GM18909 (cell line): ENCODE results near the gene COMMD8.
"Not testable (repeated sequence)": the region's sequence is repeated elsewhere in the genome, so short reads cannot be mapped to it uniquely, and the experiment has no call there.

Experiments used
- ATAC-seq: cut with Tn5 transposase; IDR thresholded peaks from one replicate; pipeline ENCODE4 v1.9.1; 2021; ENCODE audit warnings: mild to moderate bottlenecking; ENCODE audit not compliant: unreplicated experiment, poor library complexity

Gene COMMD8

DNA sequence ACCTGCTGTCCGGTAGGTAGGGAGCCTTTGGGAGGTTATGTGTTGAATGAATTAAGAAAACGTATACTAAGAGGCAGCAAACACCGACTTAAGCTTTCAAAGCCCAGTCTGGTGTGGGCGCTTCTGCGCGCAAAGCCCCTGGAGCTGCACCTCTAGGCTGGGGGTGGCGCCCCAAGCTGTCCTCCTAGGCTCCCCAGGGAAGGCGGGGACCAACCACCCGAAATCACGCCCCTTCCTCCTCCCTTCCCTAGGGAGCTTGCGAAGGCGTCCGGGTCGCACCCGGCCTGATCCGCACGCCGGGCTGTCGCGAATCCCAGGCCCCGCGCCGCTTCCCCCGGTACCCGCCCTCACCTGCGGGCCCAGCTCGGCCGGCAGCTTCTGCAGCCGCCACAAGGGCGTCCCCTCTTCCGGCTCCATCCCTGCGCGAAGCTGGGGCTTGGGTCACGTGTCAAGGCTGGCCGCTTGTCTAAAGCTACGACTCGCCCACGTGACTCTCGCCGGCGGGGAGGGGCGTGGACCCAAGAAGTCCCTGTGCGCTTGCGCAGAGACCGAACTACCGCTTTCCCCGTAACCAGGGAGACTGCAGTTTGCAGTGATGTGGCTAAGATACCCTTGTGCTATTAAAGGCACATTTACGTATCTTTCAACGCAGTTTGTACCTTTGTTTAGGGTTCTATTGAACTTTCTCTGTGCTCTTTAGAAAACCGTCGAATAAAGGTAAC lies at the start of gene COMMD8:
Gene COMMD8 (minus strand): TSS at position 468 of the 722 bp plus-strand sequence. CDS start 51 bp downstream, at position 417.
- ATAC-seq: peak; percentile 95

DNA sequence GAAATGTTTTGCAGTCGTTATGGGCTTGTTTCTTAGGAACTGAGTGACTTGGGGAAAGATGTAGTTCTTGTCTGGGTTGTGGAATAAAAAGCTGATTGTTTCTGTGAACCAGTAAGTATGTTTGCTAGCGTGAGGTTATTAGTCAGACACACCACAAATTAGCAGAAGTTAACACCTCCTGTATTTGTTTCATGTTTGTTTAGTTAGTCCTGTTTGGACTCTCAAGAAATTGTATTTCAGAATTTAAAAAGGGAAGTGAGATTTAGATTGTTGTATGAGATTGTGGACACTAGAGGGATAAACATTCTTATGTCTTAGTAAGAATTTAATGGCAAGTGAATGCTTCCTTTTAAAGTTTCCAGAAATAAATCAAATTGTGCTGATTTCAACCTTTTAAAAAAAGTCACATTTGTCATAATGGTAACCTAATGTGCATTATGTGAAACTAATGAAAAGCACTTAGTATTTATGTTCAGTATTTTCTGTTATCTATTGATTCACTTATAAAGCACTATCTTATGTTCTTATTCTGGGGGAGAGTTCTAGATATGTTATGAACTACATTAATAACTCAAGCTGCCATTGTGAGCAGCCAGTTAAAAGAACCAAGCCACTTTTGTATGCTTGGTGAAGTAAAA lies 47.1 kb upstream of the COMMD8 start:
- peak; percentile 95 for ATAC-seq

DNA sequence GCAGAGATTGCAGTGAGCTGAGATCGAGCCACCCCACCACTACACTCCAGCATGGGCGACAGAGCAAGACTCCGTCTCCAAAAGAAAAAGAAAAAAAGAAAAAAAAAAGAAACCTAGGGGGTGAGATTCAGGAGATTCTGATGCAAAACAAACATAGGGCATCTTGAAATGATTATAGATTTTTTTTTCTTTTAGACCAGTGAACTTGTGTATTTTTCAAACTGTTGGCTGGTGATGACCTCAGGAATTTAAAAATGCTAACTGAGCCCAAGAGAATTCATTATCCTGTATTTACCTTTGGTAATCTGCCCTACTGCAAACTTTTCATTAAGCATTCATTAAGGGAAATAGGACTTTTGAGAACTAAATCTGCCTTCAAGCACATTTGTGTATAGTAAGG lies 42.2 kb upstream of the COMMD8 start:
- ATAC-seq: no peak

DNA sequence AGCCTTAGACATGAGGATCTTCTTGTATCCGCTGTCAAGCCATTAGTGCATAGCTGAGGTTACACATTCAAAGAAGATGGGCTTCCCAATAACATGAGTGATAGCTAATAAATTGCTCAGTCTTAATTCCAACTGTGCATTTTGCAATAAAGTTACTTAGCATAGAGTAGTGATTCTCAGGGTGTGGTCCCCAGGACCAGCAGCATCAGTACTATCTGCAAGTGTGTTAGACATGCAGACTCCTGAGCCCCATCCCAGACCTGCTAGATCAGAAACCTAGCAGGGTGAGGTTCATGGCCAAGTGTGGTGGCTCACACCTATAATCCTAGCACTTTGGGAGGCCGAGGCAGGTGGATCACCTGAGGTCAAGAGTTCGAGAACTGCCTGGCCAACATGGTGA lies 41.6 kb upstream of the COMMD8 start:
- ATAC-seq: no peak

DNA sequence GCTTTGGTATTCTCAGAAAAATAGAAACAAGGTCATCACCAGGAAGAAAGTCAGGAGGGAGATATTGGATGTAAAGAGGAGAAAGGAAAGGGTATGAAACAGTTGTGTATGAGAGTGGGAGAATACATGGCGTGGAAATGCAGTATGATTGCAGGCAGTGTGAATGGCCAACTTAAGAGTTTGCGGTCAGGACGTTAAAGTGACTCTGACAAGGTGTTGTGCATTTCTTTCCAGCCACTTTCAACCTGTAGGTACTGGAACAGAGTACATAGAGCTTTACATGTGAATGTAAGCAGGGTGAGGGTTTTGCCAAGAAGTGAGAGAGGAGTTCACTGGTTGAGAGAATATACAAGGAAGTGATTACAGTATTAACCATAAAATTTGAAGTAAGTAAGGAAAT lies 37.3 kb upstream of the COMMD8 start:
- no peak for ATAC-seq

DNA sequence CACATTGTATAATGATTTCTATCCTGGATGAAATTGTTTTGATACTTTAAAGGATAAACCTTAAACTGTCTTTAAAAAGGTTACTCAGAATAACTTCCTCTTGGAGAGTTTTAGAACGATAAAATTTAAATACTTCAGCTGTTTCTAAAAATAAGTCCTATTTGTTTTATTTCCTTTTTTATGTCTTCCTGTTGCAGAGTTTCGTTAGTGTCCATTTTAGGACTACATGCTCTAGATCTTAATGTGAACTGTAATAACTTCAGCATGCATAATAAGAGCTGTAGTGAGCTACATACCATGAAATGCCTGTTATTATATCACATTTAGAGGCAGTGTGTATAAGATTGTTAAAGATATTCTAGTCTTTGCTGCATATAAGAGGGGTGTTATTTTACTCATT lies 36.2 kb upstream of the COMMD8 start:
- ATAC-seq: peak; percentile 47

DNA sequence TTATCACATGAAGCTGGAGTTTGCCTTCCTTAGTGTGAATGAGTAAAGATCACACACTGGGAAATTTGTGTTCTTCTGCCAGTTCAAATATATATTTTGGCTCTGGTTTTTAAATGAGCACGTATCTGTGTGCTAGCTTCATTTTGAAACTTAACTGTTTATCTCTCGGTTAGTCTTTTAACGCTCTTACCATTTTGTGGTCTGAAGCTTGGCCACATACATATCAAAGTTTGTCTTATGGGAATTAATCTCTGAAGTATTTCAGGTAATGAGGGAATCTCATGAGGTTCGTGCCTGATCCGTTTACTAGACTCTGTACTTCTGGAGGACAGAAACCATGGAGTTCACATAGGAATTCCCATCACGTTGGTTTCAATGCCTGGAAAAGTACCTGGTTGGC lies 35.4 kb upstream of the COMMD8 start:
- ATAC-seq: no peak

DNA sequence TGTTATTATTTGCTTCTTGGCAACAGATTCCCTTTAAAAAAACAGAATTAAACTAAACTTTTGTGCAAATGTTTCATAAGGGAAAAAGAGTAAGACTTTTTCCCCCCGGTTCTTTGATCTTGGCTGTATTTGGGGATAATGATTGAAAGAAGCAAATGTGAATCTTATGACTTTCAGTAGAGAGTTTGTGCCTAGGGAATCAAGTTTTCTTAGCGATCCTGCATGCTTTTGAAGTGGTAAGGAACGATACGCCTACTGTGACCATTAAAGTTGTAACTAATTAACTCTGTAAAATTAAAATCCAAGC lies 30.6 kb upstream of the COMMD8 start:
- ATAC-seq: no peak

DNA sequence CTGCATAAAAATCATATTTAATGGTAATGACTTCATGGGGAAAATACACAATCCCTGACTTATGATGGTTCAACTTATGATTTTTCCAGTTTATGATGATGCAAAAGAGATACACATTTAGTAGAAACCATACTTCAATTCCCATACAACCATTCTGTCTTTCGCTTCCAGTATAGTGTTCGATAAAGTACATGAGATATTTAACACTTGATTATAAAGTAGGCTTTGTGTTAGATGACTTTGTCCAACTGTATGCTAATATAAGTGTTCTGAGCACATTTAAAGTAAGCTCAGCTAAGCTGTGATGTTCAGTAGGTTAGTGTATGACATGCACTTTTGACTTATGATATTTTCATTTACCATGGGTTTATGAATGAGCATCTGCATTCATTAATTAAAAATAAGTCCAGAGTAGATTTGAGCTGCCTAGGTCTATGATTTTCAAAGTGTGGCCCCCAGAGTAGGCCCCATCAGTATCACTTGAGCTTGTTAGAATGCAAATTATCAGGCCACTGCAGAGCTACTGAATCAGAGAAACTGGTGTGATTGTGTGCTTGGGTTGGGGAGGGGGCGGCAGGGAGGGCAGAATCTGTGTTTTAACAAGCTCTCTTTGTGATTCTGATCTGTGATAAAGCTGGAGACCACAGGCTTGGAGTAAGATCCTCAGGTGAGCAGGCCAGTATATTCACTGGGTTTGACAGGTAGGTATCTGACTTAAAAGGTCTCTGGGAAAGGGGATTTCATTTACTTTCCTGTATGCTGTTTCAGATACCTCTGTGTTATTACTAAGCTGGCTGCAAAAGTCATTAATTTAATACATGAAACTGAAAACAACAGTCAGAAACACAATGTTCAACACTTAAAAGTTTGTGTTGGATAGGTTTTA lies 30.0 kb upstream of the COMMD8 start:
- peak; percentile 62 for ATAC-seq

DNA sequence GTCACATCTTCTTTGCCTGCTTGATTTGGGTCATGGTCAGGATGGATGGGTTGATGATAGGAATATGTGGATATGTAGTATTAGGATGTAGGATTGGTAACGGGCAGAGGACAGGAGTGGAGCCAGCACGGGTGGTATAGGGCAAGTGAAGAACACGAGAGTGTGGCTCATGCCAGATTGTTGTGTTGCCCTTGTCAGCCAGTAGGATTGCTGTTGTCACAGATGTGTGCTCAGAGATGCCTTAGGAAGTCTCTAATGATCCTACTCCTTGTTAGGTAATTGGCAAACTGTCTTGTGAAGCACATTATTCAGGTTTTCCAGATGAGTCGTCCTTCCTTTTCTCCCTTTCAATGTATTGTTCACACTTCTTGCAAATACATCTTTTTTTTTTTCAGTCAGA lies 27.0 kb upstream of the COMMD8 start:
- peak; percentile 80 for ATAC-seq

DNA sequence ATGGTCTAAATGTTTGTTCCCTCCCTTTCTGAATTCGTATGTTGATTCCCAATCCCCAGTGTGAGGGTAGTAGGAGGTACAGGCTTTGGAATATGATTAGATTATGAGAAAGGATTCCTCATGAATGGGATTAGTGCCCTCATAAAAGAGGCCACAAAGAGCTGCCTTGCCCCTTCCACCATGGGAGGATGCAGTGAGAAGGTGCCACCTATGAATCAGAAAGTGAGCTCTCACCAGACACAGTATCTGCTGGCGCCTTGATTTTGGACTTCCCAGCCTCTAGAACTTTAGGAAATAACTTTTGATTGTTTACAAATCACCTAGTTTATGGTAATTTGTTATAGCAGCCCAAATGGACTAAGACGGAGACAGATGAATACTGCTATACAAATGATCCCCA lies 25.2 kb upstream of the COMMD8 start:
- ATAC-seq: no peak

DNA sequence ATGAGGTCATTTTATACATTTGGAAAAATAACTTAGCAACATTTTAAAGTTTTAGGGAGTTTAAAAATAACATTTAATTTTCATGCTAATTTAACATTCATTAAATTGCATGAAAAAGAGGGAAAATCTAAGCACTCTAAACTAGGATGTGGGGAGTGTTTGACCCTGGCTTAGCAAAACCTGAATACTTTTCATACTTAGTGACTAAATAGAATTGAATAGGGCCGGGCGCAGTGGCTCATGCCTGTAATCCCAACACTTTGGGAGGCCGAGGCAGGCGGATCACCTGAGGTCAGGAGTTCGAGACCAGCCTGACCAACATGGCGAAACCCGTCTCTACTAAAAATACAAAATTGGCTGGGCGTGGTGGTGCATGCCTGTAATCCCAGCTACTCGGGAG lies 23.2 kb upstream of the COMMD8 start:
- not testable (repeated sequence) for ATAC-seq

DNA sequence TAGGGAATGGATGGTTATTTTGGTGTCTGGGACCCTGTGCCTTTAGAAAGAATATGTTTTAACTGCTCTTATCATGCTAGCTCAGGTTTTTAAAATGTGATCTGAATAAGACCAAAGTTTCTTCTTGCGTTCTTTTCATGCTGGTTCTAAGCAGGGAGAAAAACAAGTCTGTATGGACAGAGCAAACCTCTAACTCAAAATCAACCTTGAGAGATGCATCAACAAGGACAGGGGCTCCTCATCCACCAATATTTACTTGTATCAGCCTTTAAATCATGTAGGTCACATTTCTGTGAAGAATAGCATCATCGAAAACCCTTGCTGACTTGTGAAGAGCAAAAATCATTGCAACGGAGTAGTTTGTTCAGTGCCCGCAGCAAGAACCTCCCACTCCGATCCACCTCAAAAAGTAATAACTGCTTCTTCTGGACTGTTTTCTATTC lies 22.8 kb upstream of the COMMD8 start:
- ATAC-seq: no peak

DNA sequence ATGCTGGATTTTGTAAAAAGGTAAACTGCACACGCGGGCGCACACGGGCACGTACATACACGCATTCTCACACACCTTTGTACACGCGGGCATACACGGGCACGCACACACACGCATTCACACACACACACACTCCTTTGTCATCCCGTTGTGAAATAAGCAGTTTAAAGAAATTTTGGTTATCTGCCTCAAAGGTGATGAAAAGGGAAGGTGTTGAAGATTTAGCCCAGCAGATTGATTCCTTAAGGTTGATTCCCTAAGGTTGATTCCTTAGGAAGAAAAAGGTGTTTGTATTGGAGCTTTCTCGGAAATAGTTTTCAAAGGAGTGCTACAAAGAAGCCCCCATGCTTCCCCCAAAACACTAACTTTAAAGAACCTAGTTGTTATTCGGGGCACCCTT lies 22.3 kb upstream of the COMMD8 start:
- no peak for ATAC-seq

DNA sequence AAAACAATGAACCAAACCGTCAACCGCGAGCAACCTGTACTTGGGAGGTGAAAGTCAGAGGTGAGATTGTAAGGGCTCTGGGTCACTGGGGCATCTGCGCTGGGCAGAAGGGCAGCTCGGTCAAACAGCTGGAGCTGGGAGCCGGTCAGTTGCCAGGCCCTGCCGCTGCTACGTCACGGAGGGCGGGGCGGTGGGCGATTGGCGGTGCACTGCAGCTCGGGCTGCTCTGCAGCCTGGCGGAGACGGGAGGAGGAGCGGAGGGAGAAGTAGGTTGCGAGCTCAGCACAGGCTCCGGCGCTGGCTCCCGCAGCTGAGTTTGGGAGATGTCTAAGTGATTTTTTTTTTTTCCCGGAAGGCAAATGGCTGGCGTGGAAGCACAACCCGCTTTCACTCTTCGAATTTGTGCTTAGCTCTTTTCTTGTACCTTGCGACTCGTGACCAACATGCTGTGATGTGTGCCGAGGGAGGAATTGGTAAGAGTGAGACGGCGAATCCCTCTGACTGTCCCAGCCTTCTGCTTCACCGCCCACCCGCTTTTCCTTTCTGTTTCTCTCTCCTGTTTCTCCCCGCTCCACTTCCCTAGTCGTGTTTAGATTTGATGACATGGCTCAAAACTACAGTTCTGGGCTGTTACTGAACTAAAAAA lies 21.7 kb upstream of the COMMD8 start, which contains the start of gene ATP10D:
Gene ATP10D (plus strand): TSS at position 229 of the 646 bp plus-strand sequence. CDS start 27,266 bp downstream, outside the sequence.
- ATAC-seq: peak; percentile 99

DNA sequence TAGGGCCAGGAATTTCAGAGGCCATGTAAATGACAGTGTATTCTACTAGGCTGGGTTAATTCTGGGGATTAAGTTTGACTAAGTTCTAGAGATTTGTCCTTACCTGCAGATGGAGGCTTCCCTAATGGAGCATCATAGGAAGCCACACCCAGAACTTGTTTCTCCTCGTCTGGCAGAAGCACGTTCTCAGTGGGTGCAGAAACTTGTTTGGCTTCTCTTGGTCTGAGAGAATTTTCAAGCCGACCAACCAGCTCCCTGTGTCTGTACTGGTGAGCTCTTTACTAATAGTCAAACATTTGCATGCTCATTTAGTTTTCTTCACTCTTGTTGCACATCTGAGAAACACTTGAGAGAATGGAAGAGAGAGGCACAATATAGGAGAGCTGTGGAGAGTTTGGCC lies 20.7 kb upstream of the COMMD8 start:
- no peak for ATAC-seq

DNA sequence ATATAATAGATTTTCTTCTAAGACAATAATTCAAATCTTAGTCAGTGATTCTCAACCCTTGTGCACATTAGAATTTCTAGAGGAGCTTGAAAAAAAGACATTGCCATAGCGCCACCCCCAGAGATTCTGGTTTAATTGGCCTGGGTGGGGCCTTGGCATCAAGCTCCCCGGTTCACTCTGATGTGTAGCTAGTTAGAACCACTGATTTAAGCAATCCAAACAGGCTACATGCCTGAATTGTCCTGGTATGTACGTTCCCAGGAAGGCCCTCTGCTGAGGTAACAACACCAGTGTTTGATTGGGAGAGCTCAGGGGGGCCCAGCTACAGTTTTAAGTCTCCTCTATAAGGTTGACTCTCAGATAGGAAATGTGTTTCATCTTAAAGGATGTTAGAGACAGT lies 20.2 kb upstream of the COMMD8 start:
- no peak for ATAC-seq

DNA sequence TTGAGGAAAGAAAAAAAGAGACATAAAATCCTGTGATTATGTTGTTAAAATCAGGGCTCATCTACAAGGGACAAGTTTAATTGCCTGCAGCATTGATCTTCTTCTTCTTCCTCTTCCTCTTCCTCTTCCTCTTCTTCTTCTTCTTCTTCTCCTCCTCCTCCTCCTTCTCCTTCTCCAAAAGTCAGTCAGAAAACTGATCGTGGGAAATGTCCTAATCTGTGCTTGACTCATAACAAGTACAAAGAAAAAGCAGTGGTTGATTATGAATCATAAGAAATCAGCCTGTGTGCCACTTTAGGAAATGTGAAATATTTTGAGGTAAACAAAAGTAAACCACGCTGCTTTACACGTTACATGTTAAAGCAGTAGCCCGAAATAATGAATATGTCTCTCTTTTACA lies 18.8 kb upstream of the COMMD8 start:
- no peak for ATAC-seq

DNA sequence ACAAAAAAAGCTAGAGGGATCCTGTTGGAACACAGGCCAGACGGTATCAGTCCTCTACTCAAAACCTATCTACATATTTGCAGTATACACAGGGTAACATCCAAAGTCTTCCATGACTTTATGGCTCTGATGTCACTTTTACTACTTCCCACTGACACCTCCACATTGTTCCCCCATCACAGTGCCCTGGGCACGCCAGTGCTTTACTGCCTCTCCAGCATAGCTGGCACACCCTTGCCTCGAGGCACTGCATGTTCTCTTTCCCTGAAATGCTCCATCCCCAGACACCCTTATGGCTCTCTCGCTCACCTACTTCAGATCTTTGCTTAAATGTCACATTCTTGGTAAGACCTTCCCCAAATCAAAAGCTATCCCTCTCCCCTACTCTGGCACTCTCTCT lies 15.3 kb upstream of the COMMD8 start:
- ATAC-seq: no peak

DNA sequence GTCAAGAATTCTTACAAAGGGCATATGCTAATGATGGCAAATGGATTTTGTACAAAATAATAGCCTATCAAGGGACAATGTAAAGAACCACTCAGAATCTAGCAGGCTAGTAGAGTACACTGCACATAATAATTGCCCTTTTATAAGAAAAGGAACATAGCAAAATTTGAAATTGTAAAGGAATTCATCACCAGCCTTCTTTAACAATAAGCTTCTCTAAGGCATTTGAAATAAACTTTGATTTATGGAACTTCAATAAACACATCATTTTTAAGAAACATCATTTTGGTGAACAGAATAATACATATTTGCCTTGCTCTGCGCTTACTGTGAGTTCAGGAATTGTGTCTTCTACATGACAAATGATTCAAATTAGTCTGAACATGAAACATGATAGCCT lies 11.9 kb upstream of the COMMD8 start:
- no peak for ATAC-seq

DNA sequence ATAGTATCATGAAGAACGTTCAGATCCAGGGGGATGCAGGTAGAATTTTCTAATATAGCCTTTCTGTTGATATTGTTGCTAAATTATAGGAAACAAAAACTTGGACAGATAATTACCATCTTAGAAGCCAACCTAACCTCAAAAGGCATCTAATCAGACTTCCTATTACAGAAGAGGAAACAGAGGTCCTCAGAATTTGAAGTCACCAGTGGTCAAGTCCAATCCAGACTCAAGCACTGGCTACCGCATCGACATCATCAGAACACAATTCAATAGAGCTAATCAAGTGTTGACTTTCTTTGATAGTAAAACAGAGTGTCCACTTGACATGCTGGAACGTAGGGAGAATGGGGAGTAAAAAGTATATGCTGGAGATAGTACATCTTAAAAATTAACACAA lies 11.3 kb upstream of the COMMD8 start:
- ATAC-seq: no peak
